Esophagus muscularis mucosa (tissue), 4 donors: ENCODE measurements around the gene TGM6. TPM values are rescaled to one million over a fixed set of nuclear protein-coding genes. Genes with fewer than 3 reads are reported as not detected.

Experiments
- DNase-seq: peaks from one replicate; pipeline ENCODE4 v3.0.0-alpha.2; 2017; ENCODE audit errors: extremely low spot score
- H3K27ac ChIP-seq, 4 donors: fragments of 200-600 bp; sonication (generic); replicated peaks in 1 of 4; 1 replicate in 3 of 4; 2 replicates in 1 of 4; pipeline ENCODE4 v1.5.1; 2016 to 2019; ENCODE audit warnings: mild to moderate bottlenecking in 1 of 4
- H3K27me3 ChIP-seq, 4 donors: fragments of 200-600 bp; sonication (generic); one replicate each; pipeline versions ENCODE4 v1.5.1 to v1.6.0; 2016 to 2019
- H3K36me3 ChIP-seq, 4 donors: fragments of 200-600 bp; sonication (generic); one replicate each; pipeline ENCODE4 v1.5.1; 2016 to 2019
- H3K4me1 ChIP-seq, 4 donors: fragments of 200-600 bp; sonication (generic); one replicate each; pipeline ENCODE4 v1.5.1; 2016 to 2019
- H3K4me3 ChIP-seq, 4 donors: fragments of 200-600 bp; sonication (generic); 1 replicate in 2 of 4; 2 replicates in 2 of 4; pipeline ENCODE4 v1.5.1; 2016 to 2019; ENCODE audit warnings: mild to moderate bottlenecking in 4 of 4, moderate library complexity in 1 of 4
- H3K9me3 ChIP-seq, 4 donors: fragments of 200-600 bp; sonication (generic); 1 replicate in 3 of 4; 2 replicates in 1 of 4; pipeline ENCODE4 v1.5.1; 2016 to 2019
- CTCF ChIP-seq, 3 experiments: fragments of 200-600 bp in 2 of 3; fragments of 450-650 bp in 1 of 3; sonication (generic) in 2 of 3; IDR thresholded peaks; one replicate each; pipeline ENCODE4 v1.5.1; 2017 to 2019; ENCODE audit warnings: antibody characterized with exemption in 3 of 3, mild to moderate bottlenecking in 2 of 3, moderate library complexity in 1 of 3
- EP300 ChIP-seq: sonication (generic); formaldehyde crosslinking; IDR thresholded peaks from one replicate; pipeline ENCODE4 v1.6.1; 2017; ENCODE audit warnings: antibody characterized with exemption
- POLR2A ChIP-seq: fragments of 450-650 bp; IDR thresholded peaks from one replicate; pipeline ENCODE4 v1.6.1; 2017; ENCODE audit warnings: antibody characterized with exemption, moderate library complexity, mild to moderate bottlenecking, low read depth
- POLR2AphosphoS5 ChIP-seq, 2 donors: sonication (generic); formaldehyde crosslinking; IDR thresholded peaks; one replicate each; pipeline ENCODE4 v1.6.1; 2017; ENCODE audit warnings: antibody characterized with exemption in 2 of 2
- WGBS: methylation state at CpG from one replicate; pipeline ENCODE4 v1.1.5; 2018; 5-methylcytosine and 5-hydroxymethylcytosine counted together
- intact Hi-C: fragments of 100-400 bp; cut with DNase I; formaldehyde crosslinking; loops from one replicate; pipeline ENCODE4 v1.15.1; 2023
- total RNA-seq, 4 donors: library from RNA; depleted of rRNA; stranded (reverse); fragments of >200 nt; gene quantifications; one replicate each; pipeline versions ENCODE4 v1.1.0 to v1.2.1, GENCODE V29; 2016

TGM6 gene
- total RNA-seq, 4 donors from 2014 or later, result not detected

GRCh38 chr20:2358006-2358405 lies 22.7 kb upstream of the TGM6 start:
- no peaks in the 10 kb centered on the region for H3K36me3 ChIP-seq
- H3K27ac ChIP-seq, result no peak overlapping the region
- H3K4me3 ChIP-seq, result no peak overlapping the region
- TF ChIP-seq POLR2AphosphoS5 (IDR thresholded peaks at IDR 0.05), result no peak
- TF ChIP-seq CTCF (IDR thresholded peaks at IDR 0.05), result no peak
- TF ChIP-seq EP300, result no peak
- TF ChIP-seq POLR2A, result no peak
- intact Hi-C loops, result no loop called here
- H3K9me3 ChIP-seq, result peaks cover 0 to 21% (median 9%) of the 10 kb centered on the region in 4 donors
- no peaks in the 10 kb centered on the region for H3K4me1 ChIP-seq
- peak; percentile 80 for DNase-seq
- 87% methylated on average over 3 of the region's 3 CpGs for WGBS
- peaks cover 0 to 4% (median 0%) of the 10 kb centered on the region in 4 donors for H3K27me3 ChIP-seq

GRCh38 chr20:2361035-2361593 lies 19.6 kb upstream of the TGM6 start:
- TF ChIP-seq CTCF (IDR thresholded peaks at IDR 0.05) (no peak), POLR2A (no peak), POLR2AphosphoS5 (IDR thresholded peaks at IDR 0.05) (no peak), EP300 (no peak)
- Histone ChIP-seq H3K9me3 (peaks cover 0 to 21% (median 9%) of the 10 kb centered on the region in 4 donors), H3K36me3 (no peaks in the 10 kb centered on the region), H3K4me1 (no peaks in the 10 kb centered on the region), H3K27me3 (no peaks in the 10 kb centered on the region), H3K4me3 (no peak overlapping the region), H3K27ac (no peak overlapping the region)
- intact Hi-C loops, result no loop called here
- DNase-seq, result no peak

- Histone ChIP-seq H3K27me3 (no peaks in the 10 kb centered on the region), H3K4me3 (no peak overlapping the region), H3K4me1 (no peaks in the 10 kb centered on the region), H3K27ac (no peak overlapping the region), H3K9me3 (peaks cover 0 to 21% (median 9%) of the 10 kb centered on the region in 4 donors), H3K36me3 (no peaks in the 10 kb centered on the region)
- 77% methylated on average over 2 of the region's 2 CpGs for WGBS
- peak; percentile 17 for DNase-seq
- intact Hi-C loops, result no loop called here
- no peak for TF ChIP-seq CTCF (IDR thresholded peaks at IDR 0.05)
- TF ChIP-seq POLR2A, result no peak
- no peak for TF ChIP-seq POLR2AphosphoS5 (IDR thresholded peaks at IDR 0.05)
- no peak for TF ChIP-seq EP300
Measured at GRCh38 chr20:2363187-2363586, 17.5 kb upstream of the TGM6 start.

GRCh38 chr20:2363587-2363986 lies 17.1 kb upstream of the TGM6 start:
- peaks cover 0 to 23% (median 9%) of the 10 kb centered on the region in 4 donors for H3K9me3 ChIP-seq
- no peaks in the 10 kb centered on the region for H3K27me3 ChIP-seq
- DNase-seq, result peak; percentile 47
- TF ChIP-seq CTCF (IDR thresholded peaks at IDR 0.05) (no peak), EP300 (no peak), POLR2A (no peak)
- H3K36me3 ChIP-seq, result no peaks in the 10 kb centered on the region
- H3K27ac ChIP-seq, result no peak overlapping the region
- H3K4me1 ChIP-seq, result no peaks in the 10 kb centered on the region
- H3K4me3 ChIP-seq, result no peak overlapping the region
- intact Hi-C loops, result no loop called here
- 35% methylated on average over 1 of the region's 1 CpG for WGBS

GRCh38 chr20:2364044-2364443 lies 16.7 kb upstream of the TGM6 start:
- Histone ChIP-seq H3K4me1 (no peaks in the 10 kb centered on the region), H3K4me3 (no peak overlapping the region), H3K27ac (no peak overlapping the region), H3K36me3 (no peaks in the 10 kb centered on the region), H3K27me3 (no peaks in the 10 kb centered on the region), H3K9me3 (peaks cover 0 to 26% (median 9%) of the 10 kb centered on the region in 4 donors)
- intact Hi-C loops, result no loop called here
- DNase-seq, result no peak
- 56% methylated on average over 4 of the region's 4 CpGs for WGBS
- TF ChIP-seq CTCF (IDR thresholded peaks at IDR 0.05) (no peak), EP300 (no peak), POLR2AphosphoS5 (IDR thresholded peaks at IDR 0.05) (no peak), POLR2A (no peak)
